KOPT-K1 (cell line): ENCODE measurements around the gene COQ7.

Source experiments
- H3K27ac ChIP-seq: fragments of 200-600 bp; sonication (generic); 2 replicates; pipeline ENCODE4 v1.5.1; 2016; ENCODE audit warnings: antibody characterized with exemption, mild to moderate bottlenecking, low read depth, low read length; ENCODE audit not compliant: poor library complexity, severe bottlenecking
- H3K36me3 ChIP-seq: fragments of 200-600 bp; sonication (generic); 2 replicates; pipeline ENCODE4 v1.5.1; 2017; ENCODE audit warnings: antibody characterized with exemption, mild to moderate bottlenecking, low read length, moderate library complexity; ENCODE audit not compliant: insufficient read depth
- H3K9me3 ChIP-seq: fragments of 200-600 bp; sonication (generic); 2 replicates; pipeline ENCODE4 v1.5.1; 2017; ENCODE audit warnings: antibody characterized with exemption, low read length, mild to moderate bottlenecking; ENCODE audit not compliant: insufficient read depth, poor library complexity, severe bottlenecking

The COQ7 gene

GRCh38 chr16:19073863-19074262 lies 6.4 kb downstream of the COQ7 start:
- Histone ChIP-seq H3K36me3 (peaks cover 34% of the 10 kb centered on the region), H3K9me3 (no peaks in the 10 kb centered on the region), H3K27ac (no peak overlapping the region)

DNA sequence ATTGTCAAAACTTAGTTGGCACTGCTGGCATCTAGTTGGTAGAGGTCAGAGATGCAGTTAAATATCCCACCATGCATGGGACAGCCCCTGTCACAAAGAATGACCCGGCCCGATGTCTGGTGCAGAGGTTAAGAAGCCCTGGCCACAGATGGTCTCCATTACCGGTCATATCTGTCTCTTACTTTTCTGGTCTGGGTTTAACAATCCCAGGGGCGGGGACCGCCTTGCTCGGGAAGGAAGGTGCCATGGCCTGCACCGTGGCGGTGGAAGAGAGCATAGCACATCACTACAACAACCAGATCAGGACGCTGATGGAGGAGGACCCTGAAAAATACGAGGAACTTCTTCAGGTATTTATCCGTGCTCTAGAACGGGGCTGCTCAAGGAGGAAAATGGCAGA lies 8.1 kb downstream of the COQ7 start:
- peaks cover 43% of the 10 kb centered on the region for H3K36me3 ChIP-seq

DNA sequence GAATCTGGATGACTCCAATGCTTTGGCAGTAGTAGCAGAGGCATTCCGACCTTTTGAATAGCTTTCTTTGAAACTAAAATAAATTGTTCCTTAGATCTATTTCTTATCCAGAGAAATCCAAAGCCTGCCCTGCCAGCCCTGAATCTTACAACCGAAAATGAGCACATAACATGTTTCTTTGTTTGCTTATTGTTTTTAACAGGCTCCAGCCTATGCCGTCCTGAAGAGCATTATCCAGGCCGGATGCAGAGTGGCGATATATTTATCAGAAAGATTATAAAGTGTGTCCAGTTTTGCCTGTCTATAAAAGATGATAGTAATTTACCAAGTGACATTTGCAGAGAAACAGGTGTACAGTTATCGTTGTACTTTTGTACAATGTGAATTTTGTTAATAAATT lies 10.5 kb downstream of the COQ7 start:
- Histone ChIP-seq H3K36me3 (peaks cover 45% of the 10 kb centered on the region), H3K27ac (no peak overlapping the region), H3K9me3 (peaks cover 6% of the 10 kb centered on the region)

More for the DNA sequence above, 8.1 kb downstream of the COQ7 start:
- no peaks in the 10 kb centered on the region for H3K9me3 ChIP-seq
- no peak overlapping the region for H3K27ac ChIP-seq

DNA sequence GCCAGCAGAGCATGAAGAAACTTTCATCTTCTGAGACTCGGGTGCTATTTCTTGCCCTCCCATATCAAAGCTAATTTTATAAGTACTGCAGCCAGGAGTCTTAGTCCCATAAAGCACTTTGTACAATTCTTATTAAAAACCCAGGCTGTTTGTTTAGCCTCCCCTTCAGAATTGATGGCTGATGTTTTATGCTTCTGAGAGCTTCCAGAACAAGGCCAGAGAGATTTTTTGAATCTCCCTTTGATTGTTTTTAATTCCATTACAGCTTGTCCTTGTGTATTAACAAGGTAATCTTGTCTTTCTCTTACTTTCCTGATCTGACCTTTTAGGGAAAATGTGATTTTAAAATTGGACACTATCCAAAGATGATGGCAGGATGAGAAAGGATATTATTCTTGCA lies 16.3 kb downstream of the COQ7 start:
- H3K36me3 ChIP-seq = peaks cover 23% of the 10 kb centered on the region
- peaks cover 6% of the 10 kb centered on the region for H3K9me3 ChIP-seq
- no peak overlapping the region for H3K27ac ChIP-seq

- H3K36me3 ChIP-seq = peaks cover 18% of the 10 kb centered on the region
- H3K27ac ChIP-seq = no peak overlapping the region
- peaks cover 6% of the 10 kb centered on the region for H3K9me3 ChIP-seq
These were observed 16.7 kb downstream of the COQ7 start for GRCh38 chr16:19084139-19084538.

- no peak overlapping the region for H3K27ac ChIP-seq
- H3K9me3 ChIP-seq = peaks cover 6% of the 10 kb centered on the region
- H3K36me3 ChIP-seq = peaks cover 12% of the 10 kb centered on the region; the same call in 1 of the 2 replicates
These were observed 17.5 kb downstream of the COQ7 start for GRCh38 chr16:19084879-19085278.

DNA sequence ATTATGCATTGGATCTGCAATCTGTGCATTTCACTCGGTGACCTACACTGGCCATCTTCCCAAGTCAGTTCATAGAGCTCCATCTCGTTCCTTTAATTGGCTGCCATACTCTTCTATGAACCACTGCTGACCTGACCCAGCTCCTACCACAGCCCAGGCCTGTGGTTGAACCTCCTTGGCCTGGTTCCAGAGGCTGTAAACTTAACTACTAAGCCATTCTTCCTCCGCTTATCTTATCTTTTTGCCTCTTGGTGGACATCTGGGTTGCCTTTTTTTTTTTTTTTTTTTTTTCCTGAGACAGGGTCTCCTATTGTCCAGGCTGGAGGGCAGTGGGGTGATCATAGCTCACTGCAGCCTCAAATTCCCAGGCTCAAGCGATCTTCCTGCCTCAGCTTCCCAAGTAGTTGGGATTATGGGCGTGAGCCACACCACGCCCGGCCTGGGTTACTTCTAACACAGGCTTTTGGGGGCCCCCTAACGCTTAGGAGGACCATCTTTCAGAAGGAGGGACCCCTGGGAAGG lies 18.3 kb downstream of the COQ7 start:
- Histone ChIP-seq H3K36me3 (peaks cover 12% of the 10 kb centered on the region; the same call in 1 of the 2 replicates), H3K9me3 (peaks cover 4% of the 10 kb centered on the region), H3K27ac (no peak overlapping the region)

- no peak overlapping the region for H3K27ac ChIP-seq
- peaks cover 6% of the 10 kb centered on the region; the same call in 1 of the 2 replicates for H3K36me3 ChIP-seq
- H3K9me3 ChIP-seq = no peaks in the 10 kb centered on the region
These were observed 19.1 kb downstream of the COQ7 start for GRCh38 chr16:19086322-19087199.

GRCh38 chr16:19088341-19088916 lies 21.0 kb downstream of the COQ7 start:
- Histone ChIP-seq H3K9me3 (no peaks in the 10 kb centered on the region), H3K36me3 (no peaks in the 10 kb centered on the region), H3K27ac (no peak overlapping the region)

DNA sequence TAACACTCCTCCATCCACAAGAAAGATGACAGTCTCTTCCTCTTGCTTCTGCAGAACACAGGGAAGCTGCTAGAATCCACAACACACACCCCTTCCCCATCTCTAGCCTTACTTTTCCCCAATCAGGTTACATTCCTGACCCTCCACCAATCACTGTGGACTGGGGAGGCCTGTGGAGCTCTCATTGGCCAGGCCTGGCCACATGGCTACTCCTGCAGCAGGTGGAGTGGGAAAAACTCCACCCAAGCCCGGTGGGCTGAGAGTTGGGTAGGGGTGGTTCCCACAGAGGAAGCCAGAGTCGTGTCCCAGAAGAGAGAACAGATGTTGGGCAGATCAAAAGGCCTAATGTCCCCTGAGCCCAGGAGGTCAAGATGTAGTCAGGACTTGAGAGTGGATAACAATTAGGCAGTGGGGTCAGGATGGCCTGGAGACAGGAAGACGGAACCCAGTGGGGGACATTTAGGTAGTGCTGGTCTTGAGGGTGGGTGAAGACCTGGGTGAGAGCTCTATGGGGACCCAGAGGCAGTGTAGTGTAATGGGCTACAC lies 22.1 kb downstream of the COQ7 start:
- Histone ChIP-seq H3K36me3 (no peaks in the 10 kb centered on the region), H3K27ac (no peak overlapping the region), H3K9me3 (no peaks in the 10 kb centered on the region)

DNA sequence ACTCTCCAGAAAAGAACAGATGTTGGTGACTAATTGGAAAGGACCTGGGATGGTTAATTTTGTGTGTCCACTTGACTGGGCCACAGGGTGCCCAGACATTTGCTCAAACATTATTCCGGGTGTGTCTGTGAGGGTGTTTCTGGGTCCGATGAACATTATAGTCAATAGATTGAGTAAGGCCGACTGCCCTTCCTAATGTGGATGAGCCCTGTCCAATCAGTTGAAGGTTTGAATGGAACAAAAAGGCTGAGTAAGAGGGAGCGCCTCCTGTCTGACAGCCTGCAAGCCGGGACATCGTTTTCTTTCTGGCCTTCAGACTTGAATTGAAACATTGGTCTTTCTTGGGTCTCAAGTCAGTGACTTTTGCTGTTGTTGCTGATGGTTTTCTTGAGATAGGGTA lies 23.5 kb downstream of the COQ7 start:
- Histone ChIP-seq H3K36me3 (no peaks in the 10 kb centered on the region), H3K9me3 (no peaks in the 10 kb centered on the region), H3K27ac (no peak overlapping the region)

DNA sequence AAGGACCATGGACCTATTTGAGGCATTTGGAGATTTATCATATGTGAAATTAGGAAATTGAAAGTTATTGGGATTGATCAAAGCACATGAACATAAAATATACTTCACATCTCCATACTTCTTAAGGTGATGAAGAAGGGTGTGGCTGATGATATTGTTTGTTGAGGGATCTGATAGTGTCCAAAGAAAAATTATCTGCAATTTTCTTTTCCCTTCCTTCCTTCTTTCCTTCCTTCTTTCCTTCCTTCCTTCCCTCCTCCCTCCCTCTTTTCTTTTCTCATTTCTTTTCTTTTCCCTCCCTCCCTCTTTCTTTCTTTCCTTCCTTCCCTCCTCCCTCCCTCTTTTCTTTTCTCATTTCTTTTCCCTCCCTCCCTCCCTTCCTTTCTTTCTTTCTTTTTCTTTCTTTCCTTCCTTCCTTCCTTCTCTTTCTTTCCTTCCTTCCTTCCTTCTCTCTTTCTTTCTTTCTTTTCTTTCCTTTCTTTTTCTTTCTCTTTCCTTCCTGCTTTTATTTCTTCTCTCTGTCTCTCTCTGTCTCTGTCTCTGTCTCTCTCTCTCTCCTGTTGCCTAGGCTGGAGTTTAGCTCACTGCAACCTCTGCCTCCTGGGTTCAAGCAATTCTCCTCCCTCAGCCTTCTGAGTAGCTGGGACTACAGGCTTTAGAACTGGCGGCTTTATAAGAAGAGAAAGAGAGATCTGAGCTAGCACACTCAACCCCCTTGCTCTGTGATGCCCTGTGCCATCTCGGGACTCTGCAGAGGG lies 25.4 kb downstream of the COQ7 start:
- Histone ChIP-seq H3K36me3 (no peaks in the 10 kb centered on the region), H3K9me3 (peaks cover 2% of the 10 kb centered on the region), H3K27ac (no peak overlapping the region)

DNA sequence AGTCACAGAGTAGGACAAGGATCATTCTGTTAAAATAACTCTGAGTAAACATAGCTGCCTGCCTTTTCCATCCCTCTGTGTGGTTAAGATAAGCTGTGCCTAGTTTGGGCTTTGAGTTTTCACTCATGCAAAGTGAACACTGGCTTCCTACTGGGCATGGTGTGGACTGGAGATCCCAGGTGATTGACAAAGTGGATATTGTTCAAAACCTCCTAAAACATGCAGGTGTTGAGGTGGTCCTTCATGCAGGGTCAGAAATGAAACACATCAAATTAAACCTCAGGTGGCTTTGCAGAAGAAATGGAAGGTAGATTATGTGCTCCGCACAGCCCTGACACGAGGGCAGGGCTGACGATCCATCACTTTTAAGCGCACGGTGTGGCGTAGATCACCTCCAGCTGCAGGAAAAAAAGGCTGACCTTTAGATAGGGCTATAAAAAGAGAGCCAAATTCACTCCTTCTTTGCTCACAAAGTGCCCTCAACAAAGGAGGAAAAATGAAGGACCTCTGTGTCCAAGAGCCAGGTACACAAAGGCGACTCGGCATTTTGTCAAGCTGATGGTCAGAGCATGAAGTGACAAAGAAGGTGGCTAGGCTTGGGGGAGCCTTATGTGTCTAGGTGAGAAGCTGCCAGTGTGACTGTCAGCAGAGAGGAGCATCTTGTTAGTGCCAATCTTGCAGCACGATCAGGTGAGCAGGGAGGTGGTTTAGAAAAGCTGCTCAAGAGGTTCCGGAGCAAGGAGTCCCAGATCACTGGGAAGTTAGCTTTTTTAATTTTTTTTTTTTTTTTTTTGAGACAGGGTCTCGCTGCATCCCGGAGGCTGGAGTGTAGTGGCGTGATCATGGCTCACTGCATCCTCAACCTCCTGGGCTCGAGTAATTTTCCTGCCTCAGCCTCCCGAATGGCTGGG lies 26.5 kb downstream of the COQ7 start:
- Histone ChIP-seq H3K9me3 (peaks cover 9% of the 10 kb centered on the region), H3K27ac (no peak overlapping the region)

More for the DNA sequence above, 26.5 kb downstream of the COQ7 start:
- no peaks in the 10 kb centered on the region for H3K36me3 ChIP-seq
